ENCODE results near the gene KCNJ1.

The KCNJ1 gene

GRCh38 chr11:128831174-128832120 is 35.6 kb downstream of the KCNJ1 start:
- peaks cover 15% of the 10 kb centered on the region for H3K27me3 ChIP-seq (ENCODE audit: insufficient read depth, low read depth, severe bottlenecking)
- H3K27ac ChIP-seq: no peak overlapping the region
- peak; percentile 77 for TF ChIP-seq CTCF (IDR thresholded peaks at IDR 0.05; ENCODE audit: low read depth, low read length)
- peak; percentile 78 for DNase-seq
- H3K4me3 ChIP-seq (ENCODE audit: low read depth, low read length): no peak overlapping the region
- H3K9me3 ChIP-seq (ENCODE audit: severe bottlenecking): no peaks in the 10 kb centered on the region
- H3K36me3 ChIP-seq: no peaks in the 10 kb centered on the region

- no peaks in the 10 kb centered on the region for H3K9me3 ChIP-seq (ENCODE audit: severe bottlenecking)
- H3K36me3 ChIP-seq: no peaks in the 10 kb centered on the region
- DNase-seq: no peak
- TF ChIP-seq CTCF (IDR thresholded peaks at IDR 0.05; ENCODE audit: low read depth, low read length): no peak
- H3K4me3 ChIP-seq (ENCODE audit: low read depth, low read length): no peak overlapping the region
- H3K27me3 ChIP-seq (ENCODE audit: insufficient read depth, low read depth, severe bottlenecking): peaks cover 15% of the 10 kb centered on the region
- no peak overlapping the region for H3K27ac ChIP-seq
Measured at GRCh38 chr11:128830290-128831173, 36.6 kb downstream of the KCNJ1 start.

- Histone ChIP-seq H3K27me3 (ENCODE audit: insufficient read depth, low read depth, severe bottlenecking) (peaks cover 11% of the 10 kb centered on the region), H3K36me3 (no peaks in the 10 kb centered on the region), H3K4me3 (ENCODE audit: low read depth, low read length) (no peak overlapping the region), H3K27ac (no peak overlapping the region), H3K9me3 (ENCODE audit: severe bottlenecking) (no peaks in the 10 kb centered on the region)
- DNase-seq: no peak
- TF ChIP-seq CTCF (IDR thresholded peaks at IDR 0.05; ENCODE audit: low read depth, low read length): no peak
Measured at GRCh38 chr11:128828350-128828749, 38.7 kb downstream of the KCNJ1 start.

GRCh38 chr11:128827191-128827893 is 39.8 kb downstream of the KCNJ1 start:
- Histone ChIP-seq H3K4me3 (ENCODE audit: low read depth, low read length) (no peak overlapping the region), H3K9me3 (ENCODE audit: severe bottlenecking) (no peaks in the 10 kb centered on the region), H3K36me3 (no peaks in the 10 kb centered on the region), H3K27me3 (ENCODE audit: insufficient read depth, low read depth, severe bottlenecking) (peaks cover 4% of the 10 kb centered on the region), H3K27ac (no peak overlapping the region)
- DNase-seq: no peak
- TF ChIP-seq CTCF (IDR thresholded peaks at IDR 0.05; ENCODE audit: low read depth, low read length): no peak

- no peak for TF ChIP-seq CTCF (IDR thresholded peaks at IDR 0.05; ENCODE audit: low read depth, low read length)
- H3K27me3 ChIP-seq (ENCODE audit: insufficient read depth, low read depth, severe bottlenecking): no peaks in the 10 kb centered on the region
- H3K9me3 ChIP-seq (ENCODE audit: severe bottlenecking): no peaks in the 10 kb centered on the region
- no peak for DNase-seq
- H3K36me3 ChIP-seq: no peaks in the 10 kb centered on the region
- H3K4me3 ChIP-seq (ENCODE audit: low read depth, low read length): no peak overlapping the region
- H3K27ac ChIP-seq: no peak overlapping the region
Measured at GRCh38 chr11:128825050-128825784, 41.9 kb downstream of the KCNJ1 start.
